HG03342 (cell line): Measurements from ENCODE around the gene ZNF613.
A peak's percentile ranks its signal among the peaks of the same experiment; 100 is the strongest.
"Not testable (repeated sequence)": the region's sequence is repeated elsewhere in the genome, so short reads cannot be mapped to it uniquely, and the experiment has no call there.

Experiments
- ATAC-seq: cut with Tn5 transposase; IDR thresholded peaks from one replicate; pipeline ENCODE4 v1.9.1; 2021; ENCODE audit warnings: mild to moderate bottlenecking, moderate library complexity; ENCODE audit not compliant: unreplicated experiment

ZNF613 gene

GRCh38 chr19:51926784-51927741 lies at the start of gene ZNF613:
Gene ZNF613, plus strand, starts transcription at chr19:51927472. Its CDS starts 8,749 bp downstream, at chr19:51936221.
- ATAC-seq = peak; percentile 80

GRCh38 chr19:51882518-51882917 lies 44.8 kb upstream of the ZNF613 start:
- no peak for ATAC-seq

GRCh38 chr19:51884713-51885112 lies 42.6 kb upstream of the ZNF613 start:
- no peak for ATAC-seq

- no peak for ATAC-seq
Observed at GRCh38 chr19:51887522-51888498, 39.5 kb upstream of the ZNF613 start, which contains the start of gene ZNF577. Gene ZNF577, minus strand, starts transcription at chr19:51887951. Its CDS starts 7,569 bp downstream, at chr19:51880382.

GRCh38 chr19:51889934-51890333 lies 37.3 kb upstream of the ZNF613 start:
- ATAC-seq = no peak

- no peak for ATAC-seq
Observed at GRCh38 chr19:51891193-51891747, 36.0 kb upstream of the ZNF613 start.

- no peak for ATAC-seq
Observed at GRCh38 chr19:51901860-51902259, 25.4 kb upstream of the ZNF613 start.

GRCh38 chr19:51903192-51903591 lies 24.1 kb upstream of the ZNF613 start:
- ATAC-seq = no peak

GRCh38 chr19:51904331-51905165 lies 22.7 kb upstream of the ZNF613 start, which contains the start of gene ZNF649:
Gene ZNF649, minus strand, starts transcription at chr19:51905017. Its CDS starts 4,910 bp downstream, at chr19:51900107.
- peak; percentile 74 for ATAC-seq

GRCh38 chr19:51905206-51905605 lies 22.1 kb upstream of the ZNF613 start:
- no peak for ATAC-seq

GRCh38 chr19:51905639-51906038 lies 21.6 kb upstream of the ZNF613 start:
- ATAC-seq = not testable (repeated sequence)

GRCh38 chr19:51906108-51906507 lies 21.2 kb upstream of the ZNF613 start:
- ATAC-seq = not testable (repeated sequence)

- not testable (repeated sequence) for ATAC-seq
Observed at GRCh38 chr19:51907981-51908380, 19.3 kb upstream of the ZNF613 start.

GRCh38 chr19:51915324-51915867 lies 11.9 kb upstream of the ZNF613 start:
- ATAC-seq = no peak

GRCh38 chr19:51916167-51916566 lies 11.1 kb upstream of the ZNF613 start:
- ATAC-seq = no peak

- ATAC-seq = no peak
Observed at GRCh38 chr19:51919606-51920005, 7.7 kb upstream of the ZNF613 start.

- ATAC-seq = no peak
Observed at GRCh38 chr19:51921949-51922348, 5.3 kb upstream of the ZNF613 start.

- no peak for ATAC-seq
Observed at GRCh38 chr19:51926426-51926783, 867 bp upstream of the ZNF613 start.

- no peak for ATAC-seq
Observed at GRCh38 chr19:51927859-51928258, 587 bp downstream of the ZNF613 start.

GRCh38 chr19:51931921-51932320 lies 4.6 kb downstream of the ZNF613 start:
- no peak for ATAC-seq
